HepG2 (cell line): ENCODE measurements around the gene AFAP1. TPM values are rescaled to one million over a fixed set of nuclear protein-coding genes. Genes with fewer than 3 reads are reported as not detected.

Source experiments
- ATAC-seq: fragments of 200-7000 bp; cut with Tn5 transposase; 3 replicates; pipeline ENCODE4 v1.9.1; 2020; ENCODE audit warnings: mild to moderate bottlenecking, moderate library complexity
- BruUV-seq: library from RNA; stranded (reverse); fragments of 400-500 nt; replicated peaks from 2 replicates; lab custom pipeline; 2021; lab: Mats Ljungman, UMichigan
- CTCF ChIA-PET: fragments of 300-600 bp; formaldehyde crosslinking; extraction: SDS; loops from one replicate; lab custom pipeline; 2021; ENCODE audit warnings: low total read pairs, inconsistent platforms, low intra/inter-chr PET ratio; lab: Yijun Ruan, JAX
- POLR2A ChIA-PET: fragments of 350-600 bp; sonication (Branson Sonifier 250); formaldehyde crosslinking; loops from one replicate; lab custom pipeline; 2020; ENCODE audit warnings: antibody characterized with exemption, inconsistent platforms; lab: Yijun Ruan, JAX
- DNase-seq: peaks from one replicate; pipeline ENCODE4 v3.0.0-alpha.2; 2015; ENCODE audit warnings: low spot score
- FAIRE-seq: peaks from 3 replicates; lab custom pipeline; 2011; peaks lifted over from hg19 to GRCh38; lab: Jason Lieb, UNC
- H2AFZ ChIP-seq: one replicate; pipeline ENCODE4 v1.6.1; 2011; ENCODE audit warnings: low read length, inconsistent platforms
- H3K27ac ChIP-seq: fragments of 300-600 bp; 3 replicates; pipeline ENCODE4 v1.8.0; 2011; ENCODE audit warnings: mixed run types, mild to moderate bottlenecking, mixed read lengths, low read length, inconsistent platforms; ENCODE audit not compliant: insufficient read depth; ENCODE audit errors: extremely low read length
- H3K27me3 ChIP-seq, 2 experiments: fragments of 200-600 bp in 1 of 2; 2 replicates in 1 of 2; 3 replicates in 1 of 2; pipeline versions ENCODE4 v1.6.0 to v1.8.0; 2011; ENCODE audit warnings: low read length in 2 of 2, mild to moderate bottlenecking in 2 of 2, moderate library complexity in 2 of 2, inconsistent platforms in 1 of 2; ENCODE audit not compliant: insufficient read depth in 2 of 2, control insufficient read depth in 1 of 2
- H3K36me3 ChIP-seq, 2 experiments: fragments of 200-600 bp in 1 of 2; replicated peaks in 1 of 2; 2 replicates in 1 of 2; 3 replicates in 1 of 2; pipeline versions ENCODE4 v1.5.1 to v1.8.0; 2011; ENCODE audit warnings: low read length in 2 of 2, inconsistent platforms in 1 of 2; ENCODE audit not compliant: insufficient read depth in 2 of 2, control insufficient read depth in 1 of 2
- H3K4me1 ChIP-seq: 2 replicates; pipeline ENCODE4 v1.5.1; 2012; ENCODE audit warnings: low read length, inconsistent platforms; ENCODE audit not compliant: insufficient read depth
- H3K4me2 ChIP-seq: 2 replicates; pipeline ENCODE4 v1.6.0; 2011; ENCODE audit warnings: low read depth, low read length, inconsistent platforms
- H3K4me3 ChIP-seq, 3 experiments: fragments of 200-600 bp in 1 of 3; sonication (generic), shearing (Covaris generic) in 1 of 3; replicated peaks in 1 of 3; 2 replicates each; pipeline ENCODE4 v1.5.1; 2011 to 2016; ENCODE audit warnings: low read length in 3 of 3, inconsistent platforms in 2 of 3, low read depth in 2 of 3, mild to moderate bottlenecking in 2 of 3, control low read depth in 1 of 3, mixed read lengths in 1 of 3; ENCODE audit not compliant: insufficient read depth in 1 of 3
- H3K79me2 ChIP-seq: one replicate; pipeline ENCODE4 v1.6.1; 2011; ENCODE audit warnings: low read length, inconsistent platforms; ENCODE audit not compliant: insufficient read depth
- H3K9ac ChIP-seq: 2 replicates; pipeline ENCODE4 v1.6.0; 2011; ENCODE audit warnings: mild to moderate bottlenecking, low read depth, low read length, inconsistent platforms; ENCODE audit not compliant: insufficient read depth
- H3K9me3 ChIP-seq: 2 replicates; pipeline ENCODE4 v1.5.1; 2012; ENCODE audit warnings: mild to moderate bottlenecking, low read length
- H4K20me1 ChIP-seq: 2 replicates; pipeline ENCODE4 v1.6.0; 2011; ENCODE audit warnings: inconsistent platforms, mild to moderate bottlenecking, low read length, moderate library complexity; ENCODE audit not compliant: insufficient read depth
- KLF6 ChIP-seq: IDR thresholded peaks from 2 replicates; pipeline ENCODE4 v1.8.0; 2016; ENCODE audit warnings: missing biosample characterization, missing genetic modification reagents
- POLR2AphosphoS5 ChIP-seq: IDR thresholded peaks from 2 replicates; pipeline ENCODE4 v1.6.1; 2012; ENCODE audit warnings: low read depth, low read length
- RCOR2 ChIP-seq: IDR thresholded peaks from 2 replicates; pipeline ENCODE4 v1.6.1; 2016; ENCODE audit warnings: missing biosample characterization, missing genetic modification reagents
- XRCC5 ChIP-seq: fragments of 200-400 bp; formaldehyde crosslinking; optimal IDR thresholded peaks from 2 replicates; pipeline ENCODE3; 2017; ENCODE audit warnings: mild to moderate bottlenecking, low read length
- ZNF207 ChIP-seq: fragments of 450-650 bp; IDR thresholded peaks from 2 replicates; pipeline ENCODE4 v1.6.1; 2016; ENCODE audit warnings: antibody characterized with exemption, borderline replicate concordance
- ZNF557 ChIP-seq: sonication (generic); formaldehyde crosslinking; IDR thresholded peaks from 2 replicates; pipeline ENCODE4 v1.4.0; 2020; ENCODE audit warnings: missing genetic modification reagents
- ZNF850 ChIP-seq: sonication (generic); formaldehyde crosslinking; conservative IDR thresholded peaks from 2 replicates; pipeline ENCODE4 v1.9.0; 2021; ENCODE audit warnings: mild to moderate bottlenecking, missing genetic modification reagents
- whole genome bisulfite sequencing: methylation state at CpG from one replicate; pipeline ENCODE4 v1.1.6; 2017; ENCODE audit warnings: low lambda C conversion rate; 5-methylcytosine and 5-hydroxymethylcytosine counted together
- in situ Hi-C: cut with HindIII; loops from 2 replicates; pipeline ENCODE4 v1.10.0; 2017; ENCODE audit warnings: low pct_unique_long_range_greater_than_20kb; ENCODE audit not compliant: extremely low pct_ligation_motif_present
- intact Hi-C: fragments of 100-400 bp; cut with micrococcal nuclease; formaldehyde crosslinking; loops from one replicate; pipeline ENCODE4 v1.10.0; 2022; ENCODE audit not compliant: unreplicated experiment
- polyA plus RNA-seq, 8 experiments: library from polyadenylated mRNA; depleted of rRNA in 3 of 8; stranded (reverse) in 7 of 8; unstranded in 1 of 8; fragments of >200 nt; fragmentation: Illumina TruSeq in 4 of 8; extraction: Trizol in 4 of 8; gene quantifications; 2 replicates each; pipeline versions ENCODE4 v1.2.1 to v1.2.3, GENCODE V29; 2011 to 2016; ENCODE audit warnings: low read depth in 4 of 8, missing spikeins in 1 of 8, mixed read lengths in 1 of 8; ENCODE audit not compliant: insufficient read depth in 1 of 8
- total RNA-seq, 5 experiments: library from RNA; depleted of rRNA; stranded (reverse); fragments of >200 nt; fragmentation: Illumina TruSeq; extraction: Trizol; gene quantifications; 2 replicates each; pipeline ENCODE4 v1.2.3, GENCODE V29; 2016; ENCODE audit warnings: low read depth in 1 of 5
- TF ChIP-seq, protein P1 (sequence below): sonication (generic); formaldehyde crosslinking; IDR thresholded peaks from 2 replicates; pipeline ENCODE4 v1.5.0; 2020; ENCODE audit warnings: missing genetic modification reagents
- TF ChIP-seq, protein P2 (sequence below), 2 experiments: IDR thresholded peaks; 2 replicates each; pipeline ENCODE4 v1.6.1; 2011 to 2012; ENCODE audit warnings: low read length in 2 of 2, borderline replicate concordance in 1 of 2, low read depth in 1 of 2, mild to moderate bottlenecking in 1 of 2, moderate library complexity in 1 of 2
- TF ChIP-seq, protein P3 (sequence below): sonication (generic); formaldehyde crosslinking; IDR thresholded peaks from 2 replicates; pipeline ENCODE4 v1.4.0; 2020; ENCODE audit warnings: missing genetic modification reagents

Gene AFAP1
- total and polyA plus RNA-seq, 2 of the 13 experiments (the other 11 are each of a cell fraction or from before 2014, with no cell fraction given) = 2.5 TPM

DNA sequence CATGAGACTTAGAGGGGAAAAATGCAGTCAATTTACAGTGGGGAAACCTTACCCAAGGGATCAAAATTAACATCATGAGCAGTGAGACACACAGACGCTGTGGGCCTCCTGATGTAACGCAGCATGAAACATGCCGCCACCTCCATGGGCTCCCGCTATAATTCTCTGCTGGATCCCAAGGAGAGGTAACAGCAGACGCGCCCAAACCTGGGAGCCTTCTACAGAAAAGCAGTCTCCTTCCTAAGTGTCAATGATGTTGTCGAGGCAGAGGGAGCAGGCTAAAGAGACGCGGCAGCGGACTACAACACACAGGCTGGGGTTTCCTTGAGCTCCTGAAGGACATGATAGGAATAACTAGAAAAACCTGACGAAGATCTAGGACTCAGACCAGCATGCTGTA, 142.3 kb downstream of the AFAP1 start:
- Histone ChIP-seq H3K4me2 (no peak overlapping the region), H3K36me3 (peaks cover 5 to 42% of the 10 kb centered on the region in 2 experiments; a peak in 3 of 5 replicates), H3K4me1 (no peaks in the 10 kb centered on the region), H2AFZ (no peak overlapping the region), H4K20me1 (no peaks in the 10 kb centered on the region), H3K9me3 (no peaks in the 10 kb centered on the region), H3K4me3 (no peak overlapping the region), H3K9ac (no peak overlapping the region), H3K27ac (no peak overlapping the region), H3K27me3 (no peaks in the 10 kb centered on the region), H3K79me2 (no peaks in the 10 kb centered on the region)
- DNase-seq (no peak), ATAC-seq (no peak), FAIRE-seq (no peak)
- ChIA-PET POLR2A (no interaction called here), CTCF (no interaction called here)
- in situ Hi-C loops (no loop called here), intact Hi-C loops (no loop called here)
- TF ChIP-seq, protein P1, sequence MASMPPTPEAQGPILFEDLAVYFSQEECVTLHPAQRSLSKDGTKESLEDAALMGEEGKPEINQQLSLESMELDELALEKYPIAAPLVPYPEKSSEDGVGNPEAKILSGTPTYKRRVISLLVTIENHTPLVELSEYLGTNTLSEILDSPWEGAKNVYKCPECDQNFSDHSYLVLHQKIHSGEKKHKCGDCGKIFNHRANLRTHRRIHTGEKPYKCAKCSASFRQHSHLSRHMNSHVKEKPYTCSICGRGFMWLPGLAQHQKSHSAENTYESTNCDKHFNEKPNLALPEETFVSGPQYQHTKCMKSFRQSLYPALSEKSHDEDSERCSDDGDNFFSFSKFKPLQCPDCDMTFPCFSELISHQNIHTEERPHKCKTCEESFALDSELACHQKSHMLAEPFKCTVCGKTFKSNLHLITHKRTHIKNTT (CRISPR knock-in tag) = no peak
- TF ChIP-seq ZNF850 (CRISPR knock-in tag) (no peak), XRCC5 (no peak), ZNF557 (CRISPR knock-in tag) (no peak), POLR2AphosphoS5 (no peak)
- no TSS peak for BruUV-seq
- 93% methylated on average over 11 of the region's 11 CpGs for WGBS

DNA sequence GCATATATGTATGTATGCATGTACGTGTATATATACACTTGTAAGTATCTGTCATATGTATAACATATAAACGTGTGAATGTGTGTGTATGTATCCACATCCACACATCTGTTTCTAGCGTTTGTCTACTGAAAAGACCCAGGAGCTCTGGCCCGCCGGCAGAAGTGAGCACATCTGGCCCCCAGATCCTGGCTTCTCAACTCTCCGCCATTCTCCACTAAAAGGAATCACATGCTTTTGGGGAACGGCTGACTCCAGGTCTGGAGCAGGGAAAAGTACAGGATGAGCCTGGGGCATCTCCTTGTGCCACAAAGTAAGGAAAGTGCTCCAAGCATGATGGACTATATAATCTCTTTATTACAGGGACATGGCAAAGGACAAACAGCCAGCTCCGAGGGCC, 143.7 kb downstream of the AFAP1 start:
- in situ Hi-C loops = no loop called here
- ATAC-seq (no peak), FAIRE-seq (no peak), DNase-seq (no peak)
- ChIA-PET CTCF (no interaction called here), POLR2A (no interaction called here)
- H3K9ac ChIP-seq = no peak overlapping the region
- H3K36me3 ChIP-seq = peaks cover 5 to 49% of the 10 kb centered on the region in 2 experiments; a peak in 3 of 5 replicates
- no peaks in the 10 kb centered on the region for H3K27me3 ChIP-seq
- no peak overlapping the region for H3K4me2 ChIP-seq
- WGBS = 95% methylated on average over 8 of the region's 8 CpGs
- H4K20me1 ChIP-seq = no peaks in the 10 kb centered on the region
- intact Hi-C loops = no loop called here
- H3K27ac ChIP-seq = no peak overlapping the region
- BruUV-seq = no TSS peak
- no peak overlapping the region for H3K4me3 ChIP-seq
- H2AFZ ChIP-seq = no peak overlapping the region
- no peaks in the 10 kb centered on the region for H3K4me1 ChIP-seq
- no peaks in the 10 kb centered on the region for H3K9me3 ChIP-seq
- no peaks in the 10 kb centered on the region for H3K79me2 ChIP-seq
- TF ChIP-seq, protein P2, sequence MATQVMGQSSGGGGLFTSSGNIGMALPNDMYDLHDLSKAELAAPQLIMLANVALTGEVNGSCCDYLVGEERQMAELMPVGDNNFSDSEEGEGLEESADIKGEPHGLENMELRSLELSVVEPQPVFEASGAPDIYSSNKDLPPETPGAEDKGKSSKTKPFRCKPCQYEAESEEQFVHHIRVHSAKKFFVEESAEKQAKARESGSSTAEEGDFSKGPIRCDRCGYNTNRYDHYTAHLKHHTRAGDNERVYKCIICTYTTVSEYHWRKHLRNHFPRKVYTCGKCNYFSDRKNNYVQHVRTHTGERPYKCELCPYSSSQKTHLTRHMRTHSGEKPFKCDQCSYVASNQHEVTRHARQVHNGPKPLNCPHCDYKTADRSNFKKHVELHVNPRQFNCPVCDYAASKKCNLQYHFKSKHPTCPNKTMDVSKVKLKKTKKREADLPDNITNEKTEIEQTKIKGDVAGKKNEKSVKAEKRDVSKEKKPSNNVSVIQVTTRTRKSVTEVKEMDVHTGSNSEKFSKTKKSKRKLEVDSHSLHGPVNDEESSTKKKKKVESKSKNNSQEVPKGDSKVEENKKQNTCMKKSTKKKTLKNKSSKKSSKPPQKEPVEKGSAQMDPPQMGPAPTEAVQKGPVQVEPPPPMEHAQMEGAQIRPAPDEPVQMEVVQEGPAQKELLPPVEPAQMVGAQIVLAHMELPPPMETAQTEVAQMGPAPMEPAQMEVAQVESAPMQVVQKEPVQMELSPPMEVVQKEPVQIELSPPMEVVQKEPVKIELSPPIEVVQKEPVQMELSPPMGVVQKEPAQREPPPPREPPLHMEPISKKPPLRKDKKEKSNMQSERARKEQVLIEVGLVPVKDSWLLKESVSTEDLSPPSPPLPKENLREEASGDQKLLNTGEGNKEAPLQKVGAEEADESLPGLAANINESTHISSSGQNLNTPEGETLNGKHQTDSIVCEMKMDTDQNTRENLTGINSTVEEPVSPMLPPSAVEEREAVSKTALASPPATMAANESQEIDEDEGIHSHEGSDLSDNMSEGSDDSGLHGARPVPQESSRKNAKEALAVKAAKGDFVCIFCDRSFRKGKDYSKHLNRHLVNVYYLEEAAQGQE (IDR thresholded peaks at IDR 0.05; ENCODE audit: borderline replicate concordance in 1 of 2, low read depth in 1 of 2, low read length in 2 of 2) = no peak
- no peak for TF ChIP-seq ZNF207
- no peak for TF ChIP-seq RCOR2 (CRISPR knock-in tag)
- TF ChIP-seq KLF6 = no peak
- TF ChIP-seq, protein P3, sequence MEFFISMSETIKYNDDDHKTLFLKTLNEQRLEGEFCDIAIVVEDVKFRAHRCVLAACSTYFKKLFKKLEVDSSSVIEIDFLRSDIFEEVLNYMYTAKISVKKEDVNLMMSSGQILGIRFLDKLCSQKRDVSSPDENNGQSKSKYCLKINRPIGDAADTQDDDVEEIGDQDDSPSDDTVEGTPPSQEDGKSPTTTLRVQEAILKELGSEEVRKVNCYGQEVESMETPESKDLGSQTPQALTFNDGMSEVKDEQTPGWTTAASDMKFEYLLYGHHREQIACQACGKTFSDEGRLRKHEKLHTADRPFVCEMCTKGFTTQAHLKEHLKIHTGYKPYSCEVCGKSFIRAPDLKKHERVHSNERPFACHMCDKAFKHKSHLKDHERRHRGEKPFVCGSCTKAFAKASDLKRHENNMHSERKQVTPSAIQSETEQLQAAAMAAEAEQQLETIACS (CRISPR knock-in tag) = no peak
